ENCODE measurements around the gene ANGEL1.
A peak's percentile ranks its signal among the peaks of the same experiment; 100 is the strongest.

The ANGEL1 gene

GRCh38 chr14:76814726-76815645 lies 2.3 kb upstream of the ANGEL1 start:
- no peak for DNase-seq

- no peak for DNase-seq
These were observed 625 bp downstream of the ANGEL1 start for GRCh38 chr14:76812093-76812421.

GRCh38 chr14:76811561-76811960 lies 1.1 kb downstream of the ANGEL1 start:
- DNase-seq, result peak; percentile 19

GRCh38 chr14:76810953-76811400 lies 1.7 kb downstream of the ANGEL1 start:
- peak; percentile 34 for DNase-seq

- DNase-seq, result no peak
These were observed 2.2 kb downstream of the ANGEL1 start for GRCh38 chr14:76810525-76810924.

- DNase-seq, result no peak
These were observed 3.7 kb downstream of the ANGEL1 start for GRCh38 chr14:76808990-76809389.

GRCh38 chr14:76808011-76808410 lies 4.7 kb downstream of the ANGEL1 start:
- no peak for DNase-seq

GRCh38 chr14:76806446-76806845 lies 6.2 kb downstream of the ANGEL1 start:
- DNase-seq, result no peak

GRCh38 chr14:76793956-76794355 lies 18.7 kb downstream of the ANGEL1 start:
- DNase-seq, result no peak

GRCh38 chr14:76793324-76793723 lies 19.4 kb downstream of the ANGEL1 start:
- DNase-seq, result no peak

- DNase-seq, result no peak
These were observed 20.3 kb downstream of the ANGEL1 start for GRCh38 chr14:76792422-76792821.

- DNase-seq, result no peak
These were observed 26.1 kb downstream of the ANGEL1 start for GRCh38 chr14:76786601-76787000.

- DNase-seq, result peak; percentile 78
These were observed 27.8 kb downstream of the ANGEL1 start for GRCh38 chr14:76784881-76785280.

GRCh38 chr14:76784266-76784874 lies 28.3 kb downstream of the ANGEL1 start:
- no peak for DNase-seq

GRCh38 chr14:76782885-76783566 lies 29.7 kb downstream of the ANGEL1 start:
- DNase-seq, result no peak

- no peak for DNase-seq
These were observed 30.4 kb downstream of the ANGEL1 start for GRCh38 chr14:76782115-76782884.

- DNase-seq, result peak; percentile 28
These were observed 31.0 kb downstream of the ANGEL1 start for GRCh38 chr14:76781648-76782051.

GRCh38 chr14:76780875-76781647 lies 31.6 kb downstream of the ANGEL1 start:
- no peak for DNase-seq

GRCh38 chr14:76780360-76780759 lies 32.3 kb downstream of the ANGEL1 start:
- DNase-seq, result no peak

- DNase-seq, result no peak
These were observed 32.7 kb downstream of the ANGEL1 start for GRCh38 chr14:76780058-76780345.

- no peak for DNase-seq
These were observed 33.2 kb downstream of the ANGEL1 start for GRCh38 chr14:76779221-76780057.
